Panc1 (cell line): Measurements from ENCODE around the gene TEX54. TPM values are rescaled to one million over a fixed set of nuclear protein-coding genes. Genes with fewer than 3 reads are reported as not detected.
A peak's percentile ranks its signal among the peaks of the same experiment; 100 is the strongest.

ENCODE experiments used
- ATAC-seq: fragments of 200-7000 bp; cut with Tn5 transposase; 2 replicates; pipeline ENCODE4 v1.9.1; 2020; ENCODE audit warnings: mild to moderate bottlenecking, moderate library complexity
- BruUV-seq: library from RNA; stranded (reverse); fragments of 400-500 nt; replicated peaks from 2 replicates; lab custom pipeline; 2021; lab: Mats Ljungman, UMichigan
- CTCF ChIA-PET: fragments of 300-600 bp; sonication (Branson Sonifier 250); formaldehyde crosslinking; loops from one replicate; lab custom pipeline; 2022; ENCODE audit warnings: antibody characterized with exemption; lab: Charles Lee
- POLR2A ChIA-PET: fragments of 300-600 bp; sonication (Branson Sonifier 250); formaldehyde crosslinking; loops from one replicate; lab custom pipeline; 2022; ENCODE audit warnings: antibody characterized with exemption; lab: Charles Lee
- DNase-seq: peaks from one replicate; pipeline ENCODE4 v3.0.0-alpha.2; 2010; ENCODE audit warnings: low read depth, low spot score
- H3K27ac ChIP-seq: 2 replicates; pipeline ENCODE4 v1.5.1; 2011; ENCODE audit warnings: mild to moderate bottlenecking, low read length, inconsistent platforms
- H3K27me3 ChIP-seq: fragments of 200-500 bp; sonication (Bioruptor generic); 2 replicates; pipeline ENCODE4 v1.6.0; 2014; ENCODE audit warnings: low read length, inconsistent platforms; ENCODE audit not compliant: control insufficient read depth, insufficient read depth
- H3K36me3 ChIP-seq: fragments of 200-500 bp; sonication (Bioruptor generic); 2 replicates; pipeline ENCODE4 v1.5.1; 2014; ENCODE audit warnings: inconsistent platforms, mild to moderate bottlenecking, low read length, moderate library complexity; ENCODE audit not compliant: control insufficient read depth, insufficient read depth
- H3K4me1 ChIP-seq: 2 replicates; pipeline ENCODE4 v1.5.1; 2011; ENCODE audit warnings: inconsistent platforms, mild to moderate bottlenecking, low read length, moderate library complexity; ENCODE audit not compliant: control insufficient read depth, insufficient read depth
- H3K4me3 ChIP-seq, 2 experiments: 2 replicates each; pipeline ENCODE4 v1.5.1; 2011 to 2012; ENCODE audit warnings: low read depth in 2 of 2, low read length in 2 of 2, mild to moderate bottlenecking in 2 of 2, inconsistent platforms in 1 of 2, moderate library complexity in 1 of 2
- H3K9me3 ChIP-seq: fragments of 200-500 bp; sonication (Bioruptor generic); 2 replicates; pipeline ENCODE4 v1.5.1; 2014; ENCODE audit warnings: low read depth, mild to moderate bottlenecking, inconsistent platforms, low read length, moderate library complexity; ENCODE audit not compliant: control insufficient read depth, insufficient read depth
- CTCF ChIP-seq: fragments of 450-650 bp; IDR thresholded peaks from 2 replicates; pipeline ENCODE4 v1.5.1; 2017; ENCODE audit warnings: mild to moderate bottlenecking
- POLR2AphosphoS5 ChIP-seq: IDR thresholded peaks from 2 replicates; pipeline ENCODE4 v1.6.1; 2012; ENCODE audit warnings: mild to moderate bottlenecking, low read depth, low read length, moderate library complexity
- REST ChIP-seq, 2 experiments: IDR thresholded peaks; 2 replicates each; pipeline ENCODE4 v1.6.1; 2011 to 2012; ENCODE audit warnings: low read depth in 2 of 2, control low read depth in 1 of 2, low read length in 1 of 2, mild to moderate bottlenecking in 1 of 2, moderate library complexity in 1 of 2; ENCODE audit not compliant: insufficient read depth in 1 of 2
- SIN3A ChIP-seq: IDR thresholded peaks from 2 replicates; pipeline ENCODE4 v1.6.1; 2012; ENCODE audit warnings: low read depth, mild to moderate bottlenecking, low read length, moderate library complexity, borderline replicate concordance; ENCODE audit not compliant: insufficient read depth
- TCF7L2 ChIP-seq: IDR thresholded peaks from 2 replicates; pipeline ENCODE4 v1.6.1; 2011; ENCODE audit warnings: mild to moderate bottlenecking, low read depth, low read length, inconsistent platforms
- in situ Hi-C: cut with HindIII; loops from 2 replicates; pipeline ENCODE4 v1.10.0; 2016; ENCODE audit warnings: low sequenced_read_pairs, low pct_unique_long_range_greater_than_20kb
- intact Hi-C: fragments of 100-400 bp; cut with micrococcal nuclease; formaldehyde crosslinking; loops from one replicate; pipeline ENCODE4 v1.10.0; 2022; ENCODE audit not compliant: unreplicated experiment
- total RNA-seq: library from RNA; stranded (reverse); gene quantifications from one replicate; pipeline ENCODE4 v1.2.1, GENCODE V29; 2021; ENCODE audit not compliant: unreplicated experiment

Gene TEX54
- total RNA-seq, 1 experiment from 2014 or later: not detected

- Histone ChIP-seq H3K27ac (peak overlapping the region; percentile 99), H3K4me3 (peak overlapping the region; percentile 76 to 86), H3K36me3 (peaks cover 28% of the 10 kb centered on the region), H3K9me3 (no peaks in the 10 kb centered on the region), H3K4me1 (peaks cover 32% of the 10 kb centered on the region), H3K27me3 (no peaks in the 10 kb centered on the region)
- ChIA-PET POLR2A (interaction anchor here (0.6 to 1.1 kb wide), 2 partner anchors 11 to 39 kb away, joined by 3 to 8 read pairs; no protein-coding TSS in a partner anchor), CTCF (interaction anchor here (0.9 kb wide), 1 partner anchor 39 kb away, joined by 4 read pairs; no protein-coding TSS in a partner anchor)
- no TSS peak for BruUV-seq
- peak; percentile 51 for ATAC-seq
- TF ChIP-seq CTCF (no peak), REST (IDR thresholded peaks at IDR 0.05; ENCODE audit: insufficient read depth in 1 of 2, low read depth in 2 of 2, low read length in 1 of 2) (no peak), TCF7L2 (no peak), POLR2AphosphoS5 (no peak), SIN3A (no peak)
- in situ Hi-C loops (no loop called here), intact Hi-C loops (no loop called here)
- DNase-seq: no peak
Observed at GRCh38 chr11:62880231-62880802, 47.7 kb upstream of the TEX54 start.

GRCh38 chr11:62879235-62879978 is 46.8 kb upstream of the TEX54 start:
- CTCF ChIA-PET: interaction anchor here (0.5 to 0.6 kb wide), 2 partner anchors 22 to 25 kb away, joined by 4 to 7 read pairs; no protein-coding TSS in a partner anchor

More at GRCh38 chr11:62879235-62879978, 46.8 kb upstream of the TEX54 start:
- DNase-seq: no peak
- TF ChIP-seq REST (IDR thresholded peaks at IDR 0.05; ENCODE audit: insufficient read depth in 1 of 2, low read depth in 2 of 2, low read length in 1 of 2): no peak
- no peak for TF ChIP-seq CTCF
- no peak for TF ChIP-seq SIN3A
- no peak for TF ChIP-seq POLR2AphosphoS5
- no peak for TF ChIP-seq TCF7L2
- Histone ChIP-seq H3K27ac (peak overlapping the region; percentile 99), H3K27me3 (no peaks in the 10 kb centered on the region), H3K36me3 (peaks cover 26% of the 10 kb centered on the region), H3K9me3 (no peaks in the 10 kb centered on the region), H3K4me3 (no peak overlapping the region; a peak in 1 of 4 replicates), H3K4me1 (peaks cover 32% of the 10 kb centered on the region)
- no TSS peak for BruUV-seq
- in situ Hi-C loops (no loop called here), intact Hi-C loops (no loop called here)
- peak; percentile 0; the same call in 1 of the 2 replicates for ATAC-seq
- POLR2A ChIA-PET: interaction anchor here (0.6 to 1.1 kb wide), 2 partner anchors 10 to 38 kb away, joined by 3 to 8 read pairs; no protein-coding TSS in a partner anchor
